Hindlimb muscle (tissue), 1 donor: Measurements from ENCODE around the gene PHRF1. TPM values are rescaled to one million over a fixed set of nuclear protein-coding genes. Genes with fewer than 3 reads are reported as not detected.

Experiments used
- DNase-seq: peaks from one replicate; pipeline ENCODE4 v3.0.0-alpha.2; 2013
- polyA plus RNA-seq: library from polyadenylated mRNA; unstranded; fragments of 120-200 nt; gene quantifications from one replicate; pipeline ENCODE4 v1.2.1, GENCODE V29; 2013; ENCODE audit not compliant: insufficient read length

PHRF1 gene
- polyA plus RNA-seq, 1 donor = 21.3 TPM

GRCh38 chr11:557328-558132 lies 18.7 kb upstream of the PHRF1 start:
- no peak for DNase-seq

GRCh38 chr11:558503-558902 lies 17.8 kb upstream of the PHRF1 start:
- no peak for DNase-seq

- no peak for DNase-seq
Observed at GRCh38 chr11:559020-559620, 17.1 kb upstream of the PHRF1 start.

- DNase-seq = no peak
Observed at GRCh38 chr11:559712-560304, 16.5 kb upstream of the PHRF1 start.

GRCh38 chr11:560305-561147 lies 15.7 kb upstream of the PHRF1 start, which contains the start of the genes LMNTD2 and RASSF7:
Gene LMNTD2 (minus strand): TSS chr11:560738. CDS start chr11:560716, 22 bp downstream.
Gene RASSF7 (plus strand): TSS chr11:560970. CDS start chr11:561769, 799 bp downstream.
- peak; percentile 83 for DNase-seq

- no peak for DNase-seq
Observed at GRCh38 chr11:561148-562003, 14.9 kb upstream of the PHRF1 start.

- DNase-seq = no peak
Observed at GRCh38 chr11:562046-562645, 14.1 kb upstream of the PHRF1 start.

GRCh38 chr11:563066-563811 lies 13.0 kb upstream of the PHRF1 start:
- no peak for DNase-seq

- no peak for DNase-seq
Observed at GRCh38 chr11:563812-564578, 12.3 kb upstream of the PHRF1 start.

- DNase-seq = no peak
Observed at GRCh38 chr11:565921-566509, 10.3 kb upstream of the PHRF1 start.

GRCh38 chr11:567011-567628 lies 9.2 kb upstream of the PHRF1 start:
- no peak for DNase-seq

GRCh38 chr11:567629-568292 lies 8.5 kb upstream of the PHRF1 start:
- DNase-seq = no peak

- DNase-seq = peak; percentile 94
Observed at GRCh38 chr11:568306-569157, 7.7 kb upstream of the PHRF1 start.

GRCh38 chr11:569158-569885 lies 6.9 kb upstream of the PHRF1 start:
- DNase-seq = no peak

GRCh38 chr11:571802-572185 lies 4.5 kb upstream of the PHRF1 start:
- DNase-seq = no peak

GRCh38 chr11:573146-573759 lies 3.0 kb upstream of the PHRF1 start:
- DNase-seq = no peak
